Measurements from ENCODE around the gene CBARP. TPM values are rescaled to one million over a fixed set of nuclear protein-coding genes. Genes with fewer than 3 reads are reported as not detected.

CBARP gene
- total and polyA plus RNA-seq, 9 of the 15 experiments (the other 6 are each of a cell fraction or from before 2014, with no cell fraction given) = 0.03 to 8.9 (median 1.2) TPM; not detected in 1

DNA sequence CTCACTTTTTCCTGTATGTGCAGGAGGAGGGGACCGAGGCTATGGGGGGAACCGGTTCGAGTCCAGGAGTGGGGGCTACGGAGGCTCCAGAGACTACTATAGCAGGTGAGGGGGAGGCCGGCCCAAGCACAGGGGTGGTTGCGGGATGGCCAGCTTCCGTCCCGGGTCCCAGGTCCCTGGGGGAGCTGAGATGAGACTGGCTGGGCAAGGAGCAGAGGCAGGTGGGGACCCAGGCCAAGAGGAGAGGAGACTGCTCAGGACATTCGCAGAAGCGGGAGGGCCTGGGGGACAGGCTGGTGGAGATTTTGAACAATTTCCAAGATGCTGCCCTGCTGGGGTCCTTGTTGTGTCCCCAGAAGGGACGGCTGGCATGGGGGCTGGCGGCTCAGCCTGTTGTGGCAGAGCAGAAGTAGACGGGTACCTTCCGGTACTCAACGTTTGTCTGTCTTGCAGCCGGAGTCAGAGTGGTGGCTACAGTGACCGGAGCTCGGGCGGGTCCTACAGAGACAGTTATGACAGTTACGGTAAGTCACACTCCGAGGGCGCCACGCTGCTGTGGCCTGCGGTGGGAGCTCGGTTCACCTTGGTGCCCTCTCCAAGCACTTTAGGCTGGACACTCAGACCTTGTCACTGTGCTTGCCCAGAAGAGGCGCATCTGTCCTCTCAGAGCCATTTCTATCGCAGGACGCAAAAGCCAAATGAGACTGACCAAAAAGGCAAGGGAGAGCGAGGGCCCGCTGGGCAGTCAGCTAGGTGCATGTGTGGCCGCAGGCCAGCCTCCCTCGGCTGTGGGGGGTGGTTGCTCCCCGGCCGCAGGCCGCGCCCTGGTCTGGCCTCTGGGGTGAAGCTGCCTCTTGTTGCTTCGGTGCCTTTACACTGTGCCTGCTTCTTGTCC is 34.0 kb upstream of the CBARP start (continued):
- TF ChIP-seq, protein P1, sequence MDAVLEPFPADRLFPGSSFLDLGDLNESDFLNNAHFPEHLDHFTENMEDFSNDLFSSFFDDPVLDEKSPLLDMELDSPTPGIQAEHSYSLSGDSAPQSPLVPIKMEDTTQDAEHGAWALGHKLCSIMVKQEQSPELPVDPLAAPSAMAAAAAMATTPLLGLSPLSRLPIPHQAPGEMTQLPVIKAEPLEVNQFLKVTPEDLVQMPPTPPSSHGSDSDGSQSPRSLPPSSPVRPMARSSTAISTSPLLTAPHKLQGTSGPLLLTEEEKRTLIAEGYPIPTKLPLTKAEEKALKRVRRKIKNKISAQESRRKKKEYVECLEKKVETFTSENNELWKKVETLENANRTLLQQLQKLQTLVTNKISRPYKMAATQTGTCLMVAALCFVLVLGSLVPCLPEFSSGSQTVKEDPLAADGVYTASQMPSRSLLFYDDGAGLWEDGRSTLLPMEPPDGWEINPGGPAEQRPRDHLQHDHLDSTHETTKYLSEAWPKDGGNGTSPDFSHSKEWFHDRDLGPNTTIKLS (IDR thresholded peaks at IDR 0.05; ENCODE audit: borderline replicate concordance, low read depth) = peak; percentile 49; the same call in 1 of the 2 replicates
- TF ChIP-seq ZNF282 (CRISPR knock-in tag; IDR thresholded peaks at IDR 0.05) (no peak), ESRRB (CRISPR knock-in tag; IDR thresholded peaks at IDR 0.05; ENCODE audit: borderline replicate concordance) (no peak), DDX20 (tag; IDR thresholded peaks at IDR 0.05; ENCODE audit: low read depth) (no peak), HNRNPLL (IDR thresholded peaks at IDR 0.05; ENCODE audit: low read depth, low read length, poor library complexity, severe bottlenecking) (peak; percentile 93), KAT8 (IDR thresholded peaks at IDR 0.05; ENCODE audit: low read depth) (no peak), KDM1A (IDR thresholded peaks at IDR 0.05) (no peak), SNIP1 (IDR thresholded peaks at IDR 0.05; ENCODE audit: low read depth) (no peak), NFIX (CRISPR knock-in tag; IDR thresholded peaks at IDR 0.05; ENCODE audit: low read depth) (no peak), EP300 (IDR thresholded peaks at IDR 0.05; ENCODE audit: low read length) (no peak), NFYB (IDR thresholded peaks at IDR 0.05; ENCODE audit: extremely low read depth, insufficient read length) (no peak), HSF4 (CRISPR knock-in tag; IDR thresholded peaks at IDR 0.05; ENCODE audit: borderline replicate concordance) (no peak), MAZ (CRISPR knock-in tag; conservative IDR thresholded peaks at IDR 0.05 in 1 of 2, IDR thresholded peaks at IDR 0.05 in 1 of 2) (0 out of 4 replicates have a peak, but pooled peaks of 1 of the 2 experiments have one; percentile 9), ZNF354B (CRISPR knock-in tag; IDR thresholded peaks at IDR 0.05) (no peak), ERF (CRISPR knock-in tag; IDR thresholded peaks at IDR 0.05) (no peak), SIN3A (IDR thresholded peaks at IDR 0.05; ENCODE audit: borderline replicate concordance in 2 of 2, control insufficient read depth in 1 of 2, low read depth in 2 of 2, low read length in 2 of 2) (peak; percentile 8 to 25; a peak in 1 of 4 replicates), SRSF7 (optimal IDR thresholded peaks at IDR 0.05; ENCODE audit: low read depth, low read length) (no peak)
- TF ChIP-seq, protein P2, sequence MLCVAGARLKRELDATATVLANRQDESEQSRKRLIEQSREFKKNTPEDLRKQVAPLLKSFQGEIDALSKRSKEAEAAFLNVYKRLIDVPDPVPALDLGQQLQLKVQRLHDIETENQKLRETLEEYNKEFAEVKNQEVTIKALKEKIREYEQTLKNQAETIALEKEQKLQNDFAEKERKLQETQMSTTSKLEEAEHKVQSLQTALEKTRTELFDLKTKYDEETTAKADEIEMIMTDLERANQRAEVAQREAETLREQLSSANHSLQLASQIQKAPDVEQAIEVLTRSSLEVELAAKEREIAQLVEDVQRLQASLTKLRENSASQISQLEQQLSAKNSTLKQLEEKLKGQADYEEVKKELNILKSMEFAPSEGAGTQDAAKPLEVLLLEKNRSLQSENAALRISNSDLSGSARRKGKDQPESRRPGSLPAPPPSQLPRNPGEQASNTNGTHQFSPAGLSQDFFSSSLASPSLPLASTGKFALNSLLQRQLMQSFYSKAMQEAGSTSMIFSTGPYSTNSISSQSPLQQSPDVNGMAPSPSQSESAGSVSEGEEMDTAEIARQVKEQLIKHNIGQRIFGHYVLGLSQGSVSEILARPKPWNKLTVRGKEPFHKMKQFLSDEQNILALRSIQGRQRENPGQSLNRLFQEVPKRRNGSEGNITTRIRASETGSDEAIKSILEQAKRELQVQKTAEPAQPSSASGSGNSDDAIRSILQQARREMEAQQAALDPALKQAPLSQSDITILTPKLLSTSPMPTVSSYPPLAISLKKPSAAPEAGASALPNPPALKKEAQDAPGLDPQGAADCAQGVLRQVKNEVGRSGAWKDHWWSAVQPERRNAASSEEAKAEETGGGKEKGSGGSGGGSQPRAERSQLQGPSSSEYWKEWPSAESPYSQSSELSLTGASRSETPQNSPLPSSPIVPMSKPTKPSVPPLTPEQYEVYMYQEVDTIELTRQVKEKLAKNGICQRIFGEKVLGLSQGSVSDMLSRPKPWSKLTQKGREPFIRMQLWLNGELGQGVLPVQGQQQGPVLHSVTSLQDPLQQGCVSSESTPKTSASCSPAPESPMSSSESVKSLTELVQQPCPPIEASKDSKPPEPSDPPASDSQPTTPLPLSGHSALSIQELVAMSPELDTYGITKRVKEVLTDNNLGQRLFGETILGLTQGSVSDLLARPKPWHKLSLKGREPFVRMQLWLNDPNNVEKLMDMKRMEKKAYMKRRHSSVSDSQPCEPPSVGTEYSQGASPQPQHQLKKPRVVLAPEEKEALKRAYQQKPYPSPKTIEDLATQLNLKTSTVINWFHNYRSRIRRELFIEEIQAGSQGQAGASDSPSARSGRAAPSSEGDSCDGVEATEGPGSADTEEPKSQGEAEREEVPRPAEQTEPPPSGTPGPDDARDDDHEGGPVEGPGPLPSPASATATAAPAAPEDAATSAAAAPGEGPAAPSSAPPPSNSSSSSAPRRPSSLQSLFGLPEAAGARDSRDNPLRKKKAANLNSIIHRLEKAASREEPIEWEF (CRISPR knock-in tag; IDR thresholded peaks at IDR 0.05) = no peak
- TF ChIP-seq, protein P3, sequence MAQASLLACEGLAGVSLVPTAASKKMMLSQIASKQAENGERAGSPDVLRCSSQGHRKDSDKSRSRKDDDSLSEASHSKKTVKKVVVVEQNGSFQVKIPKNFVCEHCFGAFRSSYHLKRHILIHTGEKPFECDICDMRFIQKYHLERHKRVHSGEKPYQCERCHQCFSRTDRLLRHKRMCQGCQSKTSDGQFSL (CRISPR knock-in tag; IDR thresholded peaks at IDR 0.05) = peak; percentile 80
- TF ChIP-seq, protein P3 (tag; IDR thresholded peaks at IDR 0.05) = 0 out of 4 replicates have a peak, but pooled peaks of 1 of the 2 experiments have one; percentile 31

Measured in K562 (cell line).